B cell (primary cell): ENCODE measurements around the gene NUP93. TPM values are rescaled to one million over a fixed set of nuclear protein-coding genes. Genes with fewer than 3 reads are reported as not detected.

ENCODE experiments used
- ATAC-seq: fragments of 200-7000 bp; cut with Tn5 transposase; one replicate; pipeline ENCODE4 v1.10.0; 2021; ENCODE audit warnings: low read depth, mild to moderate bottlenecking, moderate number of reproducible peaks, moderate library complexity
- CTCF ChIA-PET: fragments of 350-600 bp; sonication (Branson Sonifier 250); formaldehyde crosslinking; loops from one replicate; lab custom pipeline; 2021; ENCODE audit warnings: antibody characterized with exemption, inconsistent platforms; lab: Charles Lee
- POLR2A ChIA-PET: fragments of 350-600 bp; sonication (Branson Sonifier 250); formaldehyde crosslinking; loops from one replicate; lab custom pipeline; 2021; ENCODE audit warnings: antibody characterized with exemption; lab: Charles Lee
- DNase-seq: peaks from one replicate; pipeline ENCODE4 v3.0.0; 2013
- H2AFZ ChIP-seq: 2 replicates; pipeline ENCODE4 v1.6.1; 2012; ENCODE audit warnings: mild to moderate bottlenecking, low read depth, low read length; ENCODE audit not compliant: insufficient read depth, poor library complexity, severe bottlenecking
- H3K27ac ChIP-seq, 2 donors: 1 replicate in 1 of 2; 2 replicates in 1 of 2; pipeline ENCODE4 v1.5.1; 2012 to 2013; ENCODE audit warnings: low read length in 2 of 2, mild to moderate bottlenecking in 2 of 2, moderate library complexity in 1 of 2
- H3K27me3 ChIP-seq, 4 experiments: fragments of 200-600 bp in 1 of 4; sonication (generic) in 1 of 4; replicated peaks in 1 of 4; 1 replicate in 2 of 4; 2 replicates in 2 of 4; pipeline versions ENCODE4 v1.6.1 to v1.7.0; 2013 to 2016; ENCODE audit warnings: low read length in 3 of 4, mild to moderate bottlenecking in 2 of 4, mixed read lengths in 1 of 4, moderate library complexity in 1 of 4; ENCODE audit not compliant: insufficient read depth in 4 of 4, control insufficient read depth in 3 of 4; ENCODE audit errors: control extremely low read depth in 1 of 4
- H3K36me3 ChIP-seq, 2 experiments: replicated peaks in 1 of 2; 1 replicate in 1 of 2; 2 replicates in 1 of 2; pipeline versions ENCODE4 v1.6.1 to v1.7.1; 2013; ENCODE audit warnings: low read length in 1 of 2; ENCODE audit not compliant: insufficient read depth in 2 of 2, control insufficient read depth in 1 of 2; ENCODE audit errors: control extremely low read depth in 1 of 2, extremely low read depth in 1 of 2
- H3K4me1 ChIP-seq, 2 donors: fragments of 200-600 bp in 1 of 2; sonication (generic) in 1 of 2; 1 replicate in 1 of 2; 2 replicates in 1 of 2; pipeline versions ENCODE4 v1.5.1 to v1.6.1; 2013 to 2017; ENCODE audit warnings: low read length in 2 of 2; ENCODE audit not compliant: control insufficient read depth in 2 of 2, insufficient read depth in 2 of 2
- H3K4me2 ChIP-seq: replicated peaks from 2 replicates; pipeline ENCODE3; 2012; ENCODE audit warnings: mild to moderate bottlenecking, low read depth, low read length; ENCODE audit not compliant: poor library complexity, severe bottlenecking
- H3K4me3 ChIP-seq, 5 experiments: fragments of 200-600 bp in 1 of 5; sonication (generic) in 1 of 5; 1 replicate in 3 of 5; 2 replicates in 2 of 5; pipeline versions ENCODE4 v1.5.1 to v1.7.0; 2011 to 2016; ENCODE audit warnings: low read length in 4 of 5, mild to moderate bottlenecking in 4 of 5, low read depth in 2 of 5, control low read depth in 1 of 5, moderate library complexity in 1 of 5; ENCODE audit not compliant: insufficient read depth in 1 of 5; ENCODE audit errors: control extremely low read depth in 1 of 5, extremely low read depth in 1 of 5
- H3K79me2 ChIP-seq: fragments of 200-600 bp; sonication (generic); one replicate; pipeline ENCODE4 v1.6.0; 2016; ENCODE audit warnings: low read length; ENCODE audit not compliant: control insufficient read depth, insufficient read depth
- H3K9ac ChIP-seq: fragments of 200-600 bp; sonication (generic); 2 replicates; pipeline ENCODE4 v1.6.1; 2017; ENCODE audit warnings: mild to moderate bottlenecking, low read length, moderate library complexity
- H3K9me3 ChIP-seq, 3 donors: one replicate each; pipeline versions ENCODE4 v1.6.1 to v1.7.1; 2013; ENCODE audit warnings: low read length in 2 of 3; ENCODE audit not compliant: control insufficient read depth in 2 of 3, insufficient read depth in 1 of 3; ENCODE audit errors: control extremely low read depth in 1 of 3
- H4K20me1 ChIP-seq: 2 replicates; pipeline ENCODE4 v1.6.0; 2012; ENCODE audit warnings: mild to moderate bottlenecking, low read length; ENCODE audit not compliant: insufficient read depth, control insufficient read depth, poor library complexity, severe bottlenecking
- H3K27ac Mint-ChIP-seq: one replicate; pipeline ENCODE4 v1.8.0; 2021; ENCODE audit warnings: mixed read lengths
- H3K27me3 Mint-ChIP-seq: one replicate; pipeline ENCODE4 v1.8.0; 2021; ENCODE audit warnings: mixed read lengths
- H3K4me1 Mint-ChIP-seq: one replicate; pipeline ENCODE4 v1.8.0; 2021; ENCODE audit warnings: mixed read lengths
- H3K4me3 Mint-ChIP-seq: one replicate; pipeline ENCODE4 v1.8.0; 2021; ENCODE audit warnings: mixed read lengths
- H3K9me3 Mint-ChIP-seq: one replicate; pipeline ENCODE4 v1.8.0; 2022; ENCODE audit warnings: mixed read lengths; ENCODE audit not compliant: insufficient read depth
- CTCF ChIP-seq: fragments of 200-600 bp; IDR thresholded peaks from one replicate; pipeline ENCODE4 v1.8.0; 2022; ENCODE audit warnings: antibody characterized with exemption, mild to moderate bottlenecking
- EZH2 ChIP-seq: IDR thresholded peaks from 2 replicates; pipeline ENCODE4 v1.6.1; 2012; ENCODE audit warnings: borderline replicate concordance, low read depth, mild to moderate bottlenecking, moderate library complexity, low read length; ENCODE audit not compliant: insufficient read depth, poor library complexity, severe bottlenecking
- WGBS: methylation state at CpG from one replicate; pipeline ENCODE4 v1.1.5; 2013; ENCODE audit warnings: missing lambda C conversion rate; ENCODE audit not compliant: insufficient coverage; 5-methylcytosine and 5-hydroxymethylcytosine counted together
- intact Hi-C: fragments of 100-400 bp; cut with micrococcal nuclease; formaldehyde crosslinking; loops from one replicate; pipeline ENCODE4 v1.10.0; 2022
- polyA plus RNA-seq: library from polyadenylated mRNA; depleted of rRNA; stranded (reverse); fragments of >200 nt; gene quantifications from 2 replicates; pipeline ENCODE4 v1.2.3, GENCODE V29; 2012
- total RNA-seq, 2 donors: library from RNA; stranded (reverse); fragments of 120-200 nt in 1 of 2; gene quantifications; 1 replicate in 1 of 2; 2 replicates in 1 of 2; pipeline versions ENCODE4 v1.2.3 to v1.2.4, GENCODE V29; 2013 to 2022

The NUP93 gene
- total and polyA plus RNA-seq, 2 donors (not counting 1 experiment from before 2014, with no cell fraction given): 23.6 to 64.6 TPM

- peak overlapping the region; percentile 93 for H3K4me2 ChIP-seq
- H4K20me1 ChIP-seq: no peaks in the 10 kb centered on the region
- POLR2A ChIA-PET: interaction anchor here (1.2 kb wide), 1 partner anchor 27 kb away, joined by 4 read pairs; no protein-coding TSS in a partner anchor
- no peak for TF ChIP-seq CTCF
- H2AFZ ChIP-seq: no peak overlapping the region
- peaks cover 7% of the 10 kb centered on the region for H3K27me3 Mint-ChIP-seq
- no peaks in the 10 kb centered on the region for H3K79me2 ChIP-seq
- CTCF ChIA-PET: interaction anchor here (1.4 to 2.2 kb wide), 3 partner anchors 18 to 107 kb away, joined by 4 to 17 read pairs (median 5); no protein-coding TSS in a partner anchor
- H3K4me3 ChIP-seq: no peak overlapping the region
- H3K9me3 ChIP-seq: peaks cover 0 to 7% (median 0%) of the 10 kb centered on the region in 3 donors
- H3K36me3 ChIP-seq: no peaks in the 10 kb centered on the region
- peaks cover 14 to 15% of the 10 kb centered on the region in 2 donors for H3K4me1 ChIP-seq
- 87% methylated on average over 3 of the region's 5 CpGs for WGBS
- peaks cover 2% of the 10 kb centered on the region for H3K9me3 Mint-ChIP-seq
- no peak overlapping the region for H3K9ac ChIP-seq
- H3K27ac Mint-ChIP-seq: no peak overlapping the region
- intact Hi-C loops: loop anchor here (10.0 kb wide), 1 partner anchor 49 kb away; the partner anchor contains the start of genes MT1A and MT1M
- no peak for DNase-seq
- peaks cover 21% of the 10 kb centered on the region for H3K4me1 Mint-ChIP-seq
- no peak overlapping the region for H3K27ac ChIP-seq
- peaks cover 0 to 9% (median 4%) of the 10 kb centered on the region in 4 experiments for H3K27me3 ChIP-seq
- no peak for ATAC-seq
- H3K4me3 Mint-ChIP-seq: peak overlapping the region; percentile 95
Observed at GRCh38 chr16:56683424-56684172, 46.3 kb upstream of the NUP93 start.

GRCh38 chr16:56684256-56684925, 45.5 kb upstream of the NUP93 start:
- Histone ChIP-seq H3K79me2 (no peaks in the 10 kb centered on the region), H2AFZ (no peak overlapping the region), H3K27me3 (peaks cover 0 to 9% (median 3%) of the 10 kb centered on the region in 4 experiments), H4K20me1 (no peaks in the 10 kb centered on the region), H3K9me3 (peaks cover 0 to 7% (median 0%) of the 10 kb centered on the region in 3 donors), H3K4me3 (no peak overlapping the region), H3K27ac (no peak overlapping the region), H3K4me1 (peaks cover 14 to 15% of the 10 kb centered on the region in 2 donors), H3K4me2 (no peak overlapping the region), H3K9ac (no peak overlapping the region), H3K36me3 (no peaks in the 10 kb centered on the region)
- Mint-ChIP-seq H3K27me3 (peaks cover 10% of the 10 kb centered on the region), H3K4me1 (peaks cover 21% of the 10 kb centered on the region), H3K4me3 (peak overlapping the region; percentile 37), H3K9me3 (peaks cover 2% of the 10 kb centered on the region), H3K27ac (no peak overlapping the region)
- CTCF ChIA-PET: no interaction called here
- POLR2A ChIA-PET: interaction anchor here (0.6 to 1.2 kb wide), 2 partner anchors 27 to 478 kb away, joined by 4 to 5 read pairs; no protein-coding TSS in a partner anchor
- no peak for DNase-seq
- WGBS: 89% methylated on average over 3 of the region's 4 CpGs
- TF ChIP-seq EZH2: no peak
- no peak for TF ChIP-seq CTCF
- no peak for ATAC-seq
- intact Hi-C loops: loop anchor here (10.0 kb wide), 1 partner anchor 50 kb away; the partner anchor contains the start of genes MT1A and MT1M
